Esophagus mucosa (tissue), 1 donor: ENCODE data around the gene ACER3. TPM values are rescaled to one million over a fixed set of nuclear protein-coding genes. Genes with fewer than 3 reads are reported as not detected.
A peak's percentile ranks its signal among the peaks of the same experiment; 100 is the strongest.

ENCODE experiments used
- ATAC-seq: fragments of 200-7000 bp; cut with Tn5 transposase; one replicate; pipeline ENCODE4 v1.9.1; 2020
- total RNA-seq: library from RNA; stranded (reverse); gene quantifications from one replicate; pipeline ENCODE4 v1.2.4, GENCODE V29; 2023
- donor health status: DM: yes; HTN: yes; CAD: no.

ACER3 gene
- total RNA-seq, 1 donor from 2014 or later = 26.0 TPM

- ATAC-seq = peak; percentile 86
Measured at GRCh38 chr11:76919887-76920746, 59.4 kb downstream of the ACER3 start.

GRCh38 chr11:76927160-76927559 lies 66.4 kb downstream of the ACER3 start:
- ATAC-seq = no peak

- no peak for ATAC-seq
Measured at GRCh38 chr11:76935042-76935441, 74.3 kb downstream of the ACER3 start.

- ATAC-seq = no peak
Measured at GRCh38 chr11:76939219-76939631, 78.5 kb downstream of the ACER3 start.

GRCh38 chr11:76944225-76944624 lies 83.5 kb downstream of the ACER3 start:
- no peak for ATAC-seq

GRCh38 chr11:76946223-76946622 lies 85.5 kb downstream of the ACER3 start:
- ATAC-seq = peak; percentile 28

- ATAC-seq = no peak
Measured at GRCh38 chr11:76947190-76947589, 86.5 kb downstream of the ACER3 start.

- no peak for ATAC-seq
Measured at GRCh38 chr11:76947800-76948199, 87.1 kb downstream of the ACER3 start.

GRCh38 chr11:76955459-76956114 lies 94.9 kb downstream of the ACER3 start:
- ATAC-seq = peak; percentile 45

GRCh38 chr11:76962583-76963416 lies 102.1 kb downstream of the ACER3 start:
- ATAC-seq = no peak

- peak; percentile 76 for ATAC-seq
Measured at GRCh38 chr11:76963417-76964168, 102.9 kb downstream of the ACER3 start.

- ATAC-seq = no peak
Measured at GRCh38 chr11:76972051-76972450, 111.3 kb downstream of the ACER3 start.

GRCh38 chr11:76974179-76974891 lies 113.6 kb downstream of the ACER3 start:
- peak; percentile 33 for ATAC-seq

- ATAC-seq = peak; percentile 26
Measured at GRCh38 chr11:76975513-76975912, 114.8 kb downstream of the ACER3 start.

GRCh38 chr11:76977791-76978190 lies 117.1 kb downstream of the ACER3 start:
- no peak for ATAC-seq

- ATAC-seq = no peak
Measured at GRCh38 chr11:76978239-76978638, 117.5 kb downstream of the ACER3 start.

- no peak for ATAC-seq
Measured at GRCh38 chr11:76978818-76979217, 118.1 kb downstream of the ACER3 start.

GRCh38 chr11:76980196-76980595 lies 119.5 kb downstream of the ACER3 start:
- no peak for ATAC-seq

- peak; percentile 85 for ATAC-seq
Measured at GRCh38 chr11:76984743-76985142, 124.0 kb downstream of the ACER3 start.

- ATAC-seq = no peak
Measured at GRCh38 chr11:76987203-76987602, 126.5 kb downstream of the ACER3 start.

- ATAC-seq = no peak
Measured at GRCh38 chr11:76990628-76991027, 129.9 kb downstream of the ACER3 start.
